MM.1S (cell line): ENCODE data around the gene E2F3.

Experiments used
- CTCF ChIP-seq: fragments of 300-600 bp; sonication (generic); IDR thresholded peaks from 2 replicates; pipeline ENCODE4 v1.5.1; 2016; ENCODE audit warnings: antibody characterized with exemption, low read length, mixed read lengths
- EZH2 ChIP-seq: fragments of 300-600 bp; sonication (generic); optimal IDR thresholded peaks from 2 replicates; pipeline ENCODE3; 2017; ENCODE audit warnings: low read depth, mild to moderate bottlenecking, antibody characterized with exemption, low read length, mixed read lengths
- EZH2phosphoT487 ChIP-seq: fragments of 300-600 bp; sonication (generic); IDR thresholded peaks from 2 replicates; pipeline ENCODE4 v1.6.1; 2018; ENCODE audit warnings: antibody characterized with exemption, low read length

- no peak for TF ChIP-seq EZH2
- TF ChIP-seq CTCF, result no peak
- TF ChIP-seq EZH2phosphoT487, result no peak
These were observed 132.9 kb downstream of the E2F3 start, which contains the start of gene CDKAL1 for GRCh38 chr6:20534295-20535262.
